ENCODE data around the gene BBS4. TPM values are rescaled to one million over a fixed set of nuclear protein-coding genes. Genes with fewer than 3 reads are reported as not detected.
"Not testable (repeated sequence)": the region's sequence is repeated elsewhere in the genome, so short reads cannot be mapped to it uniquely, and the experiment has no call there.

BBS4 gene
- total RNA-seq, 1 experiment from 2014 or later: 22.4 TPM

- not testable (repeated sequence) for H3K27me3 Mint-ChIP-seq (ENCODE audit: insufficient read depth, unreplicated experiment); H3K4me1 Mint-ChIP-seq (ENCODE audit: low read depth, unreplicated experiment); H3K27ac Mint-ChIP-seq (ENCODE audit: unreplicated experiment); H3K9me3 Mint-ChIP-seq (ENCODE audit: unreplicated experiment); H3K4me1 ChIP-seq; H3K27me3 ChIP-seq (replicated peaks; ENCODE audit: control insufficient read depth, insufficient read depth, low read length); H3K36me3 ChIP-seq (ENCODE audit: control insufficient read depth, insufficient read depth, low read length); BruUV-seq (replicated peaks); H3K36me3 Mint-ChIP-seq (ENCODE audit: insufficient read depth, unreplicated experiment); H3K9me3 ChIP-seq
- ChIA-PET CTCF (interaction anchor here (0.7 to 1.4 kb wide), 7 partner anchors 9 to 358 kb away, joined by 3 to 15 read pairs (median 4); partner anchors contain the start of genes BBS4 and HIGD2B), POLR2A (interaction anchor here (0.6 kb wide), 1 partner anchor 16 kb away, joined by 3 read pairs; no protein-coding TSS in a partner anchor)
- peak overlapping the region; percentile 41 for H3K4me3 ChIP-seq (ENCODE audit: low read depth, low read length)
- DNase-seq: peak; percentile 87 to 88
- H3K4me3 Mint-ChIP-seq (ENCODE audit: unreplicated experiment): peak overlapping the region; percentile 65
- peak; percentile 64 to 80 for TF ChIP-seq CTCF (IDR thresholded peaks at IDR 0.05; ENCODE audit: insufficient read depth in 1 of 2, low read depth in 1 of 2, low read length in 1 of 2, severe bottlenecking in 1 of 2, unreplicated experiment in 1 of 2)
- intact Hi-C loops (cut with micrococcal nuclease; ENCODE audit: unreplicated experiment): loop anchor here (10.0 kb wide), 2 partner anchors 66 to 356 kb away; no protein-coding TSS in a partner anchor
These were observed 15.2 kb upstream of the BBS4 start for GRCh38 chr15:72670656-72671352.

GRCh38 chr15:72671525-72671924, 14.5 kb upstream of the BBS4 start:
- TF ChIP-seq CTCF (IDR thresholded peaks at IDR 0.05; ENCODE audit: insufficient read depth in 1 of 2, low read depth in 1 of 2, low read length in 1 of 2, severe bottlenecking in 1 of 2, unreplicated experiment in 1 of 2): no peak
- Mint-ChIP-seq H3K36me3 (ENCODE audit: insufficient read depth, unreplicated experiment) (no peaks in the 10 kb centered on the region), H3K9me3 (ENCODE audit: unreplicated experiment) (no peaks in the 10 kb centered on the region), H3K27me3 (ENCODE audit: insufficient read depth, unreplicated experiment) (no peaks in the 10 kb centered on the region), H3K27ac (ENCODE audit: unreplicated experiment) (no peak overlapping the region), H3K4me1 (ENCODE audit: low read depth, unreplicated experiment) (no peaks in the 10 kb centered on the region), H3K4me3 (ENCODE audit: unreplicated experiment) (no peak overlapping the region)
- DNase-seq: no peak
- intact Hi-C loops (cut with micrococcal nuclease; ENCODE audit: unreplicated experiment): loop anchor here (10.0 kb wide), 2 partner anchors 67 to 357 kb away; no protein-coding TSS in a partner anchor
- Histone ChIP-seq H3K27me3 (replicated peaks; ENCODE audit: control insufficient read depth, insufficient read depth, low read length) (no peaks in the 10 kb centered on the region), H3K36me3 (ENCODE audit: control insufficient read depth, insufficient read depth, low read length) (no peaks in the 10 kb centered on the region), H3K9me3 (no peaks in the 10 kb centered on the region), H3K4me3 (ENCODE audit: low read depth, low read length) (no peak overlapping the region), H3K4me1 (no peaks in the 10 kb centered on the region)
- BruUV-seq (replicated peaks): no TSS peak
- POLR2A ChIA-PET: no interaction called here
- CTCF ChIA-PET: interaction anchor here (0.7 to 1.4 kb wide), 7 partner anchors 8 to 359 kb away, joined by 3 to 15 read pairs (median 4); partner anchors contain the start of genes BBS4 and HIGD2B

- Histone ChIP-seq H3K36me3 (ENCODE audit: control insufficient read depth, insufficient read depth, low read length) (no peaks in the 10 kb centered on the region), H3K4me1 (no peaks in the 10 kb centered on the region), H3K4me3 (ENCODE audit: low read depth, low read length) (no peak overlapping the region), H3K9me3 (no peaks in the 10 kb centered on the region), H3K27me3 (replicated peaks; ENCODE audit: control insufficient read depth, insufficient read depth, low read length) (no peaks in the 10 kb centered on the region; the same call in 1 of the 2 replicates)
- TF ChIP-seq CTCF (IDR thresholded peaks at IDR 0.05; ENCODE audit: insufficient read depth in 1 of 2, low read depth in 1 of 2, low read length in 1 of 2, severe bottlenecking in 1 of 2, unreplicated experiment in 1 of 2): no peak
- H3K4me1 Mint-ChIP-seq (ENCODE audit: low read depth, unreplicated experiment): no peaks in the 10 kb centered on the region
- no peaks in the 10 kb centered on the region for H3K9me3 Mint-ChIP-seq (ENCODE audit: unreplicated experiment)
- BruUV-seq (replicated peaks): no TSS peak
- H3K27ac Mint-ChIP-seq (ENCODE audit: unreplicated experiment): no peak overlapping the region
- no peak for DNase-seq
- POLR2A ChIA-PET: no interaction called here
- H3K27me3 Mint-ChIP-seq (ENCODE audit: insufficient read depth, unreplicated experiment): peaks cover 12% of the 10 kb centered on the region
- no peak overlapping the region for H3K4me3 Mint-ChIP-seq (ENCODE audit: unreplicated experiment)
- CTCF ChIA-PET: no interaction called here
- H3K36me3 Mint-ChIP-seq (ENCODE audit: insufficient read depth, unreplicated experiment): no peaks in the 10 kb centered on the region
- intact Hi-C loops (cut with micrococcal nuclease; ENCODE audit: unreplicated experiment): loop anchor here (10.0 kb wide), 2 partner anchors 72 to 362 kb away; no protein-coding TSS in a partner anchor
These were observed 9.2 kb upstream of the BBS4 start for GRCh38 chr15:72676838-72677237.

Data from Caco-2 (cell line).